HUES48 (cell line): Measurements from ENCODE around the gene LCN6.
A peak's percentile ranks its signal among the peaks of the same experiment; 100 is the strongest.

Experiments used
- H3K27ac ChIP-seq: one replicate; pipeline ENCODE4 v1.7.0; 2013; ENCODE audit warnings: low read depth, low read length, inconsistent platforms
- H3K27me3 ChIP-seq: 2 replicates; pipeline ENCODE4 v1.6.1; 2013; ENCODE audit warnings: mild to moderate bottlenecking, low read length; ENCODE audit not compliant: control insufficient read depth, insufficient read depth
- H3K36me3 ChIP-seq: 2 replicates; pipeline ENCODE4 v1.6.1; 2013; ENCODE audit warnings: low read length; ENCODE audit not compliant: control insufficient read depth, insufficient read depth
- H3K4me1 ChIP-seq: 2 replicates; pipeline ENCODE4 v1.6.1; 2013; ENCODE audit warnings: mild to moderate bottlenecking, low read length; ENCODE audit not compliant: control insufficient read depth, insufficient read depth
- H3K4me3 ChIP-seq: 2 replicates; pipeline ENCODE4 v1.5.1; 2013; ENCODE audit warnings: mild to moderate bottlenecking, low read depth, low read length
- H3K9ac ChIP-seq: 2 replicates; pipeline ENCODE4 v1.6.1; 2013; ENCODE audit warnings: mild to moderate bottlenecking, low read depth, low read length, moderate library complexity
- H3K9me3 ChIP-seq: 2 replicates; pipeline ENCODE4 v1.6.1; 2013; ENCODE audit warnings: low read length; ENCODE audit not compliant: control insufficient read depth, insufficient read depth

The LCN6 gene

GRCh38 chr9:136729144-136729543 lies 19.2 kb downstream of the LCN6 start:
- Histone ChIP-seq H3K27ac (no peak overlapping the region), H3K4me3 (peak overlapping the region; percentile 81; the same call in 1 of the 2 replicates)

GRCh38 chr9:136728548-136729123 lies 19.7 kb downstream of the LCN6 start:
- H3K9ac ChIP-seq, result peak overlapping the region; percentile 69; the same call in 1 of the 2 replicates
- no peak overlapping the region for H3K27ac ChIP-seq

More at GRCh38 chr9:136729144-136729543, 19.2 kb downstream of the LCN6 start:
- Histone ChIP-seq H3K36me3 (peaks cover 27% of the 10 kb centered on the region), H3K27me3 (peaks cover 8% of the 10 kb centered on the region), H3K4me1 (peaks cover 12% of the 10 kb centered on the region), H3K9ac (no peak overlapping the region), H3K9me3 (no peaks in the 10 kb centered on the region)

GRCh38 chr9:136728080-136728547 lies 20.2 kb downstream of the LCN6 start:
- Histone ChIP-seq H3K27ac (peak overlapping the region; percentile 81), H3K27me3 (peaks cover 8% of the 10 kb centered on the region), H3K36me3 (peaks cover 37% of the 10 kb centered on the region), H3K9ac (peak overlapping the region; percentile 80), H3K4me1 (peaks cover 12% of the 10 kb centered on the region), H3K4me3 (peak overlapping the region; percentile 81), H3K9me3 (no peaks in the 10 kb centered on the region)

More at GRCh38 chr9:136728548-136729123, 19.7 kb downstream of the LCN6 start:
- Histone ChIP-seq H3K36me3 (peaks cover 32% of the 10 kb centered on the region), H3K9me3 (no peaks in the 10 kb centered on the region), H3K4me3 (peak overlapping the region; percentile 81), H3K27me3 (peaks cover 8% of the 10 kb centered on the region), H3K4me1 (peaks cover 12% of the 10 kb centered on the region)

GRCh38 chr9:136726631-136727191 lies 21.6 kb downstream of the LCN6 start:
- Histone ChIP-seq H3K4me3 (peak overlapping the region; percentile 81), H3K9me3 (no peaks in the 10 kb centered on the region), H3K4me1 (peaks cover 12% of the 10 kb centered on the region), H3K27me3 (peaks cover 8% of the 10 kb centered on the region), H3K27ac (peak overlapping the region; percentile 81), H3K36me3 (peaks cover 48% of the 10 kb centered on the region), H3K9ac (peak overlapping the region; percentile 80; the same call in 1 of the 2 replicates)

GRCh38 chr9:136726118-136726517 lies 22.2 kb downstream of the LCN6 start:
- Histone ChIP-seq H3K27ac (peak overlapping the region; percentile 81), H3K36me3 (peaks cover 51% of the 10 kb centered on the region)

GRCh38 chr9:136725612-136726011 lies 22.7 kb downstream of the LCN6 start:
- Histone ChIP-seq H3K4me1 (peaks cover 14% of the 10 kb centered on the region), H3K4me3 (no peak overlapping the region), H3K9ac (no peak overlapping the region), H3K9me3 (no peaks in the 10 kb centered on the region), H3K27me3 (peaks cover 8% of the 10 kb centered on the region), H3K36me3 (peaks cover 51% of the 10 kb centered on the region), H3K27ac (peak overlapping the region; percentile 81)

More at GRCh38 chr9:136726118-136726517, 22.2 kb downstream of the LCN6 start:
- Histone ChIP-seq H3K4me1 (peaks cover 12% of the 10 kb centered on the region), H3K27me3 (peaks cover 8% of the 10 kb centered on the region), H3K4me3 (peak overlapping the region; percentile 81; the same call in 1 of the 2 replicates), H3K9me3 (no peaks in the 10 kb centered on the region), H3K9ac (no peak overlapping the region)

- H3K4me3 ChIP-seq, result no peak overlapping the region
- peaks cover 51% of the 10 kb centered on the region for H3K36me3 ChIP-seq
- H3K9me3 ChIP-seq, result no peaks in the 10 kb centered on the region
- H3K27ac ChIP-seq, result no peak overlapping the region
- H3K4me1 ChIP-seq, result peaks cover 17% of the 10 kb centered on the region
- H3K9ac ChIP-seq, result no peak overlapping the region
- peaks cover 8% of the 10 kb centered on the region for H3K27me3 ChIP-seq
Observed at GRCh38 chr9:136724772-136725171, 23.6 kb downstream of the LCN6 start.

- Histone ChIP-seq H3K27me3 (0 out of 2 replicates have a peak, but pooled peaks cover 3% of the 10 kb centered on the region), H3K36me3 (peaks cover 51% of the 10 kb centered on the region), H3K4me1 (peaks cover 17% of the 10 kb centered on the region), H3K27ac (no peak overlapping the region), H3K4me3 (no peak overlapping the region), H3K9ac (no peak overlapping the region), H3K9me3 (no peaks in the 10 kb centered on the region)
Observed at GRCh38 chr9:136723989-136724388, 24.3 kb downstream of the LCN6 start.

- no peak overlapping the region for H3K9ac ChIP-seq
- no peak overlapping the region for H3K27ac ChIP-seq
- no peak overlapping the region for H3K4me3 ChIP-seq
- H3K9me3 ChIP-seq, result no peaks in the 10 kb centered on the region
- peaks cover 51% of the 10 kb centered on the region for H3K36me3 ChIP-seq
- peaks cover 17% of the 10 kb centered on the region for H3K4me1 ChIP-seq
- H3K27me3 ChIP-seq, result no peaks in the 10 kb centered on the region
Observed at GRCh38 chr9:136723362-136723976, 24.9 kb downstream of the LCN6 start.

- Histone ChIP-seq H3K4me3 (no peak overlapping the region), H3K27ac (peak overlapping the region; percentile 45), H3K9me3 (no peaks in the 10 kb centered on the region), H3K9ac (no peak overlapping the region), H3K27me3 (no peaks in the 10 kb centered on the region), H3K4me1 (peaks cover 17% of the 10 kb centered on the region), H3K36me3 (peaks cover 51% of the 10 kb centered on the region)
Observed at GRCh38 chr9:136722969-136723356, 25.4 kb downstream of the LCN6 start.
